GM13977 (cell line): ENCODE results near the gene HERC4.
"Not testable (repeated sequence)": the region's sequence is repeated elsewhere in the genome, so short reads cannot be mapped to it uniquely, and the experiment has no call there.

Experiments used
- DNase-seq: peaks from one replicate; pipeline ENCODE4 v3.0.0; 2012; ENCODE audit warnings: low spot score
- in situ Hi-C: fragments of 300-500 bp; cut with MboI; formaldehyde crosslinking; loops from one replicate; pipeline ENCODE4 v1.12.0; 2022; ENCODE audit warnings: low sequenced_read_pairs, low pct_unique_long_range_greater_than_20kb, mixed read lengths, inconsistent platforms; ENCODE audit not compliant: unreplicated experiment
- TF ChIP-seq, protein P1 (sequence below): IDR thresholded peaks from 2 replicates; pipeline ENCODE4 v1.5.1; 2012; ENCODE audit warnings: mild to moderate bottlenecking, control low read depth; ENCODE audit not compliant: insufficient read depth; ENCODE audit errors: extremely low read depth, missing control alignments

The HERC4 gene

DNA sequence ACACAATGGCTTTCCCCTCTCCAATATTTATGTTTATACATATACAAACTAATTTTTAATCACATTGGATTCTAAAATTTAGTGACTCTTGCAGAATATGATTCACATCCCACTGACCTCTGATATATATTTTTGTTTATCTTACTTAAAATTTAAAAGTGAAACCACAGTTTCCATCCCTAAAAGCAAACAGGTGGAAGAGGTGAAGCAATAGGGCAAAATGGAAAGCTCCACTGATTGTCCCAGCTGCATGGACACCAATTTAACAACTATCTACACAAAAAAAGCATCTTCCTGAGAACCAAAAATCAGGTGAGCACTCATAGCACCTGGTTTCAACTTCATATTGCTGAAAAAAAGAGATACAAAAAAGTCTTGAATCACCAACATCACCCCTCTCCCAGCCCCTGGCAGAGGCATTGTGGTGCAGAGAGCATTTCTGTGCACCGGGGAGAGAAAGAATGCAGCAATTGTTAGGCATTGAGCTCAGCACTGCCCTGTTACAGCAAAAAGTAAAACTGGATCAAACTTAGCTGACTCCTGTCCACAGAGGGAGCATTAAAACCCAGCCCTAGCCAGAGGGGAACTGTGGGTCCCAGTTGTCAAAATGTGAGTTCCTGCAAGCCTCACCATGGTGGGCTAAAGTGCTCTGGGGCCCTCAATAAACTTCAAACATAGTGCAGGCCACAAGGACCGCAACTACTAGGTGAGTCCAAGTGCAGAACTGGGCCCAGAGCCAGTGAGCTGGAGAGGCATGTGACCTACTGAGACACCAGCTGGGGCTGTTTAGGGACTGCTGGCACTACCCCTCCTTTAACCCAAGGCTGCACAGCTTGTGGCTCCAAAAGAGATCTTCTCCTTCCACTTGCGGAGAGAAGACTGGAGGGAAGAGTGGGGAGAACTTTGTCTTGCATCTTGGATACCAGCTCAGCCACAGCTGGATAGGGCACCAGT is 98.5 kb downstream of the HERC4 start:
- no peak for DNase-seq
- in situ Hi-C loops = no loop called here
- TF ChIP-seq, protein P1, sequence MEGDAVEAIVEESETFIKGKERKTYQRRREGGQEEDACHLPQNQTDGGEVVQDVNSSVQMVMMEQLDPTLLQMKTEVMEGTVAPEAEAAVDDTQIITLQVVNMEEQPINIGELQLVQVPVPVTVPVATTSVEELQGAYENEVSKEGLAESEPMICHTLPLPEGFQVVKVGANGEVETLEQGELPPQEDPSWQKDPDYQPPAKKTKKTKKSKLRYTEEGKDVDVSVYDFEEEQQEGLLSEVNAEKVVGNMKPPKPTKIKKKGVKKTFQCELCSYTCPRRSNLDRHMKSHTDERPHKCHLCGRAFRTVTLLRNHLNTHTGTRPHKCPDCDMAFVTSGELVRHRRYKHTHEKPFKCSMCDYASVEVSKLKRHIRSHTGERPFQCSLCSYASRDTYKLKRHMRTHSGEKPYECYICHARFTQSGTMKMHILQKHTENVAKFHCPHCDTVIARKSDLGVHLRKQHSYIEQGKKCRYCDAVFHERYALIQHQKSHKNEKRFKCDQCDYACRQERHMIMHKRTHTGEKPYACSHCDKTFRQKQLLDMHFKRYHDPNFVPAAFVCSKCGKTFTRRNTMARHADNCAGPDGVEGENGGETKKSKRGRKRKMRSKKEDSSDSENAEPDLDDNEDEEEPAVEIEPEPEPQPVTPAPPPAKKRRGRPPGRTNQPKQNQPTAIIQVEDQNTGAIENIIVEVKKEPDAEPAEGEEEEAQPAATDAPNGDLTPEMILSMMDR = no peak

GRCh38 chr10:67975871-67976270 is 99.2 kb downstream of the HERC4 start:
- TF ChIP-seq, protein P1 = no peak
- DNase-seq = no peak
- in situ Hi-C loops = no loop called here

- TF ChIP-seq, protein P1 = no peak
- DNase-seq = no peak
- in situ Hi-C loops = no loop called here
These were observed 103.8 kb downstream of the HERC4 start for GRCh38 chr10:67971311-67971710.

DNA sequence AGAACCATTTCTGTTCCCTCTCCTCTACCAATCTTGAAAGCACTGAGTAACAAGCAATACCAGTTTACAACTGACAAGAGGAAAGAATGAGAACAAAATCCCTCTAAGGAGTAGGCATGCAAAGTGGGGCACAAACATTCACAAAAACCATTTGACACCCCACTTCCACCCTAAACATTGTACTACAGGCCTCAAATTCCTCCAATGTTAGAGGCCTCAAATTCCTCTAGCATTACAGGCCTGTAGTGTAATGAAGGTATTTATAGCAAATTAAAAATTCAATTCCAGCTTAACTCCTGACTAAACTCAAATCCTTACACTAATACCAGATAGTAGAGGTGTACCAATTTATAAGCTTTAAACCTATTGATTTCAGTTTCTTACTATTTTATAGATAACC is 105.2 kb downstream of the HERC4 start:
- in situ Hi-C loops = no loop called here
- DNase-seq = no peak
- TF ChIP-seq, protein P1 = no peak

GRCh38 chr10:67966035-67966434 is 109.0 kb downstream of the HERC4 start:
- in situ Hi-C loops, DNase-seq: not testable (repeated sequence)

- in situ Hi-C loops = no loop called here
- no peak for DNase-seq
- TF ChIP-seq, protein P1 = no peak
These were observed 109.6 kb downstream of the HERC4 start for GRCh38 chr10:67965456-67965855.

DNA sequence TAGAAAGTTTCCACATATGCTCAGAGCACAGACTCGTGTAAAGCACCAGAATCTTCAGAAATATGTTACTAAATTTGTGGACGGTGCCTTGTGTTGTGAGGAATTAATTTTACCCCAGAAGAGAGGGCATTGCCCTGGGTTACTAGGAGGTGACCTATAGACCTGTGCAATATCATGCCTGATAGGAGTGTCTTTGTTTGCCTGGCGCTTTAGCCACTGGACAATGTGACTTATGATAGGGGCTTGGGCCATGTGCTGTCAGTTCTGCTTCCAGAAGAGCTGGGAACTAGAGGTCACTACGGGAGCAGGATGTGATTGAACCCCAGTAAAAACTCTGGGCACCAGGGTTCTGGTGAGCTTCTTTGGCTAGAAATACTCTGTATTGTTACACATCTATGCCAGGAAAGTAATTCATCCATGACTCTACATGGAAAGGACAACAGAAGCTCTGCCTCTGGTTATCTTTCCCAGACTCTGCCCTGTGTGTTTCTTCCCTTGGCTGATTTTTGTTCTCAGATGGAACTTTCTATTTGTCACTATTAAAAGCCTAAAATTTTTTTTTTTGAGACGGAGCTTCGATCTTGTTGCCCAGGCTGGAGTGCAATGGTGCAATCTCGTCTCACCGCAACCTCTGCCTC is 115.1 kb downstream of the HERC4 start:
- in situ Hi-C loops = no loop called here
- TF ChIP-seq, protein P1 = no peak
- no peak for DNase-seq
